AG09309 (cell line): ENCODE measurements around the gene CNTN4.
A peak's percentile ranks its signal among the peaks of the same experiment; 100 is the strongest.

Source experiments
- DNase-seq: peaks from one replicate; pipeline ENCODE4 v3.0.0-alpha.2; 2010; ENCODE audit warnings: low read depth
- H3K4me3 ChIP-seq: 2 replicates; pipeline ENCODE4 v1.5.1; 2011; ENCODE audit warnings: mild to moderate bottlenecking, low read depth, low read length, moderate library complexity; ENCODE audit not compliant: control insufficient read depth
- CTCF ChIP-seq: IDR thresholded peaks from 2 replicates; pipeline ENCODE4 v1.5.1; 2011; ENCODE audit warnings: mild to moderate bottlenecking, low read depth, low read length, inconsistent platforms; ENCODE audit not compliant: insufficient read depth, control insufficient read depth; ENCODE audit errors: missing control alignments

The CNTN4 gene

GRCh38 chr3:2141482-2141881 lies 42.8 kb downstream of the CNTN4 start:
- no peak overlapping the region for H3K4me3 ChIP-seq
- DNase-seq: no peak
- no peak for TF ChIP-seq CTCF

- TF ChIP-seq CTCF: no peak
- no peak overlapping the region for H3K4me3 ChIP-seq
- no peak for DNase-seq
These were observed 50.1 kb downstream of the CNTN4 start for GRCh38 chr3:2148561-2149340.

DNA sequence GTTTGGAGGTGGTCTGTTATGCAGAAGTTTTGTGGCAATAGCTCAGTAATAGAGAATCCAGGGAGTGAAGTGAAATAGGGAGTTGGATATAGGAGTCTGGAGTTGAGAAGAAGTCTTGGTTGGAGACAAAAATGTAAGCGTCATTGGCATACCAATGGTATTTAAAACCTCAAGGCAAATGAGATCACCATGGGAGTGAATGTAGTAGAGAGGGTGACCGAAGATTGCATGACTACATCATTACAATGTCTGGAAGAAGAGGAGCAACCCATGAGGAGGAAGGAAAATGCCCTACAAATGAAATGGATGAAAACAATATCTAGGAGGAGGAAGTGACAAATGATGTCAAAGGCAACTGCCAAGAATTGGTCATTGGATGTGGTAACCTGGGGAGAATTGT lies 54.4 kb downstream of the CNTN4 start:
- TF ChIP-seq CTCF: no peak
- no peak overlapping the region for H3K4me3 ChIP-seq
- no peak for DNase-seq

- no peak for TF ChIP-seq CTCF
- H3K4me3 ChIP-seq: no peak overlapping the region
- no peak for DNase-seq
These were observed 54.9 kb downstream of the CNTN4 start for GRCh38 chr3:2153547-2153946.

GRCh38 chr3:2154621-2155020 lies 56.0 kb downstream of the CNTN4 start:
- no peak overlapping the region for H3K4me3 ChIP-seq
- no peak for DNase-seq
- TF ChIP-seq CTCF: no peak

GRCh38 chr3:2156244-2156847 lies 57.7 kb downstream of the CNTN4 start:
- TF ChIP-seq CTCF: peak; percentile 8
- no peak for DNase-seq
- H3K4me3 ChIP-seq: no peak overlapping the region
